GM19240 (cell line): Measurements from ENCODE around the gene WASF2.

Experiments
- DNase-seq: peaks from one replicate; pipeline ENCODE4 v3.0.0; 2011; ENCODE audit warnings: low spot score; ENCODE audit not compliant: insufficient read length

Gene WASF2

GRCh38 chr1:27380766-27381733 lies 108.9 kb downstream of the WASF2 start:
- no peak for DNase-seq

DNA sequence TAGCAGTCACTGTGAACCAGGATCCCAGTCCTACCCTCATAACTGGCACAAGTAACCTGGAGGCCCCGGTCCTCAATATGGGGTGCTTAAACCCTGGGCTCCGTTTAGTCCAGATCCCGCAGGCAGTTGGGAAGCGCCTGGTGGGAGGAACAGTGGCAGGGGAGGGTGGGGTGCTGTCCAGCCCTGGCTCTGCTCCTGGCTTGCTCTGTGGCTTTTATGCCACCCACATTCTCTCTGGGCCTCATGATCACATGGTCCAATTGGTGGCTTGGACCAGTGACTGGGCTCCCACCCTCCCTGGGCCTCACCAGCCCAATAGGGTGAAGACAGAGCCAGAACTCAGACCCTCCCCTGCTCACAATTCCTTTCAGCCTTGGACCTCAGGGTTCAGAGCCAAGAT lies 109.7 kb downstream of the WASF2 start:
- DNase-seq = no peak

- no peak for DNase-seq
Measured at GRCh38 chr1:27379564-27380122, 110.3 kb downstream of the WASF2 start.

DNA sequence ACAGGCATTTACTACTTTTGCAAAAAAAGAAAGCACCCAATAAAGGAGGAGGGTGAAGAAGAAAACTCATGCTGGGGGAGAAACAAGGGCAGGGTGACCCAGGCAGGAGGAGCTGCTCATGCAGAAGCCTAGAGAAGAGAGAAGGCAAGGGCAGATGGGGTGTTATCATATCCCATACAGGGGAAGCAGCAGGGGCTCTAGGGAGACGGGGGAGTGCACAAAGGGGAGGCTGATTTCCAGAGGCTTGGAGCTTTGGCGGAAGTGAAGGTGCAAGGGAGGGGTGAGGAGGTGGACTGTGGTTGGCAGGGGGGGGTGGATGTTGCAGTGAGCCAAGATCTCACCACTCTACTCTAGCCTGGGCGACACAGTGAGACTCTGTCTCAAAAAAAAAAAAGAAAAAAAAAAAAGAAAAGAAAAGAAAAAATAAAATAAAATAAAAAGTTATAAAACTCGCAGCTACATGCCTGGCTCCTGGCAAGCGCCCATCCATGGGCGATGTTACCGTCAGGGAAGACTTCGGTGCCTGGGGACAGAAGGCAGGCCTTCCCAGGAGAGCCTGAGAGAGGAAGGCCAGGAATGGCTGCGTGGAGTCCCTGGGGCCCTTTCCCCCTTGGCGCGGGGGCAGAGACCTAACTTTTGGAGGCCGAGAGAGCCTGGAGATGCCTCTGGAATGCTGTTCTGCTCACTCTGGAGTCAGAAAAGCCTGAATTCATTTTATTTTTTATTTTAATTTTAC lies 112.0 kb downstream of the WASF2 start:
- no peak for DNase-seq

- no peak for DNase-seq
Measured at GRCh38 chr1:27374362-27375086, 115.4 kb downstream of the WASF2 start, which contains the start of gene FCN3. FCN3 (minus strand) TSS chr1:27374824; CDS start chr1:27374818, 6 bp downstream.

DNA sequence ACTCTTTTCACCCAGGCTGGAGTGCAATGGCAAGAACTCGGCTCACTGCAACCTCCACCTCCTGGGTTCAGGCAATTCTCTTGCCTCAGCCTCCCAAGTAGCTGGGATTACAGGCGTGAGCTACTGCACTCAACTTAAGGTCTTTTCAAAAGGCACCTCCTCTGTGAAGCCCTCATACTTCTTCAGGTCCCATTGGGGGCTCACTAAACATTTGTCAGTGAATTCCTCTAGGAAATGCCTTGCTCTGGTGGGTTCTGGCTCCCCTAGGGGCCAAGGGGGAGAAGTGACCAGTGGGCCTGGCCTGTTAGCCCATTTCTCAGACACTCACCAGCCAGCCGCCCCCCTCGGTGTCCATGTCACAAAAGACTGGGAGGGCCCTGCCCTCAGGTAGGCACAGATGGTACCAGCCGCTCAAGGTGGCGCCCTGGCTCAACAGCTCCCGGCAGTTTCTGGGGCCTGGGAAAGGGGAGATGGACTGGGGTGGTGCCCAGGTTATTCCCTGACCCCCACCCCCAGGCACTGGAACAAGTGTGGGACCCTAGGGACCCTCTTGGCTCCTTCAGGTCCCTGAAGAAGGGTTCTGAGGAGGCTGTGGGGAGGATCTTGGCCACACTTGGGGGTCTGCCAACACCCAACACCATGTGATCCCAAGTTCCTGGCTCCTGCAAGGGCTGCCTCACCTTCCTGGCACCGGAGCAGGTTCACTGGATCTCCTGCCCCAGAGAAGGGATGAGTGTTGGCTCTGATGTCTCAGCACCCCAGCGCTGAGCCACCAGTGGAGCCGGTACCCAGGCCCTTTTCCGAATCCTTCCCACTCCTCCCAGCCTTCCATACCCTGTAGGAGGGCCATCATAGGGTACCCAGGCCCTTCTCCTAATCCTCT lies 116.9 kb downstream of the WASF2 start:
- no peak for DNase-seq

GRCh38 chr1:27372022-27372807 lies 117.8 kb downstream of the WASF2 start:
- DNase-seq = no peak

DNA sequence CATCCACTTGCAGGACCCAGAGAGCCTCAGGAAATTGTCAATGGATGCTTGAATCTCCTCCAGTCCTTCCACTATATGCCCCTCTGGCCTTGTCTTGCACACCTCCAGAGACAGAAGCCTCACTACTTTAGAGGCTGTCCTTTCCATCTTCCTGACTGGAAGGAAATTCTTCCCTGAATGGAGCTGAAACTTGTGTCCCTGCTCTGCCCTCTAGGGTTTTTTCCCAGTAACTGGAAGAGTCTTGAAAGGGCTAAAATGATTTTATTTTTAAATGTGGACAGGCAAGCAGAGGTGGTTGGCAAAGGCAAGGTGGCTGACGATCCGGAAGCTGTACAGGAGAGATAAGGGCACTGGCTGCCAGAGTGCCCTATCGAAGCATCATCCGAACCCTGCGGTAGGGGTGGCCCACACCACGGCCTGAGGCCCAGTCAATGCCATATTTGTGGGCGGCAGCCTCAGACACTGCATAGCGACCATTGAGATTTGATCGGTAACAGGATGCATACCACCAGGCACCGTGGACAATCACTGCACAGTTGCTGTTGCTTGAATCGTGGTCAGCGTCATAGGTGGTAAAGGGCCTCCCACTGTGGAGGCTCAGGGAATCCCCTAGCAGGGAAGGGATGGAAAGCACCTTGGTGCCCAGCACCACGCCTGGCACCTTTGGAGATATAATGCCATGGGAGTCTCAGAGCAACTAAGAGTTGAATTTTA lies 120.9 kb downstream of the WASF2 start:
- DNase-seq = no peak

- no peak for DNase-seq
Measured at GRCh38 chr1:27367160-27367650, 122.8 kb downstream of the WASF2 start.

GRCh38 chr1:27366411-27367159 lies 123.4 kb downstream of the WASF2 start, which contains the start of gene MAP3K6:
MAP3K6 (minus strand) TSS chr1:27366961; CDS start chr1:27366597, 364 bp downstream.
- DNase-seq = no peak

GRCh38 chr1:27366113-27366410 lies 123.9 kb downstream of the WASF2 start:
- DNase-seq = peak; percentile 61

GRCh38 chr1:27365372-27366112 lies 124.4 kb downstream of the WASF2 start:
- DNase-seq = peak; percentile 89

DNA sequence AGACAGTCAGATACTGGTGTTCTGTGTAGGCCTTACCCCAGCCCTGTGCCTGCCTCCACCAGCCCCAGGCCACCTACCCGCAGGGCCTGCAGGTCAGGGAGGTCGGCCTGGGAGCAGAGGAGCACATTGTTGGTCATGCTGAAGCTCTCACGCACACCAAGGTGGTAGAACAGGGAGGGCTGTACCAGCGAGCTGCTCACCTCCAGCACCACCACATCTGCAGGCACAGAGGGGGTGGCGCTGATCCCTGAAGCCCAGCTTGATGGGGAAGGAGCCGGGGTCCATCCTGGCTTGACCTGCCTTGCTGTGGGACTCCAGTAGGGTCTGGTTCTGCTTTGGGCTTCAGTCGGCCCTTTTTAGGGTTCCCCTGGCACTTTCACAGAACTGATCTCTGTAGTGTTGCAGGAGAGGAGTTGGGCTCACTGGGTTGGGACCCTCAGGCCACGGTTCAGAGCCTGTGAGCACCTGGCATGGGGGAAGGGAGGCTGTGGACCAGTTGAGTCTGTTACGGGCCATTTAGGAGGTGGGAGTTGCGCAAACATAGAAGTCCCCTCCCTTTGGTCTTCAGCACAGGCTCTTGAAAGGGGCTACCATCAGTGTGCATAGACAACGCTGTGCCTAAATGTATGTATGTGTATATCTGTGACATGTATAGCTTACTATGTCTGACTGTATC lies 125.1 kb downstream of the WASF2 start:
- DNase-seq = no peak

DNA sequence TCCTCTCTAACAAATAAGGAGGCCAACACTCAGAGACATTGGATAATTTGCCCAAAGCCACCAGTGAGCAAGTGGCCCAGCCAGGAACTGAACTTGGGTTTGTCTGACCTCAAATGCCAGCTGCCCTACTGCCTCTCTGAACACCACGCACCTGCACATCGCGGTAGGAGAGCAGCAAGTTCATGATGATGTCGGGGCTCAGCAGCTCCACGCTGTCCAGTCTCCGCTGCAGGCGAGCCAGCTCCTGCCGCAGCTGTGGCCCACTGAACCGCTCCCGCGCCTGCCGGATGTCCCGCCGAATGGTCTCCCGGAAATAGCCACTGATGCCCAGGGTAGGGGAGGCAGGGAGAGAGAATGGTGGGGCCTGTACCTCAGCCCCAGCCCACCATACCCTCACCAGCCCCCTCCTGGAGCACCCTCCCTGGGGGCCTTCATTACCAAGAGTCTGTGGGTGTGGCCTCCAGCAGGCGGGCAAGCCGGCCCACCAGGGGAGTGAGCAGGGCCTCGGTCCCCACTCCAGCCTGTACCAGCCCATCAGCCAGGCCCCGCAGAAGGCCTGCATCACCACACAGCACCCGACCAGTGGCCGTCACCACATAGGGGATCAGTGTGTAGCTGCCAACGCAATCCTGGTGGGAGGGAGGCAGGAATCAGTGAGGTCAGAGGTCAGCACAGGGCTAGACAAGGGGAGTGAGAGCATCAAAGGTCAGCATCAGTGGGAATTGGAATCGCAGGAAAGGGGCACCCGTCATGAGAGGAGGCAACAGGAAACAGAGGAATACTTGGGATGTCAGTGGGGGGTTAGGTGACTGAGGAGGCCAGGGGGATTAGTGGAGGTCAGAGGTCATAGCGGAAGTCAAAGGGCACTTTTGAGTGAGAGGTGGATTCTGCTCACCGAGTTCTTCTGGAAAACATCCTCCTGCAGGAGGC lies 125.9 kb downstream of the WASF2 start:
- DNase-seq = no peak

GRCh38 chr1:27361553-27361952 lies 128.4 kb downstream of the WASF2 start:
- no peak for DNase-seq

DNA sequence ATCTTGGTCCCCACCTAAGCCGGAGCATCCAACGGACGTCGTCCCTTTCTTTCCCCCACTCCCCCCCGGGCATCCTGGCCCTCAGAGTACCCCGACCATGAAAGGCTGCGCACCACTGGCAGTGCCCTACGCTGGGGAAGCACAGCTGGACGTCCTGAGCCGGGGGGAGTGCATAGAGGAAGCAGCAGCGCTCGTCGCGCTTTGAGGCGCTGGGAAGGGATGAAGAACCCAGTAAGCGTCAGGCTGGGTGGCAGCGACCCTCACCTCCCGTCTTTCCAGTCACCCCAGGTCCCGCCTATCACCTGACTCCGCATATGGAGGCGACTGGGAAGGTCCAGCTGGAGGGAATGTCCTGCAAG lies 128.9 kb downstream of the WASF2 start:
- DNase-seq = no peak
